Stimulated activated CD8-positive, alpha-beta memory T cell treated with anti-CD3 and anti-CD28 coated beads, Interleukin-4, amount 100 ng/mL, for 48 hours (primary cell): ENCODE data around the gene SCYL1.

Experiments used
- DNase-seq: peaks from one replicate; pipeline ENCODE4 v3.0.0-alpha.2; 2020

SCYL1 gene

GRCh38 chr11:65537620-65538231 lies 12.8 kb downstream of the SCYL1 start:
- DNase-seq = no peak

GRCh38 chr11:65538232-65538914 lies 13.5 kb downstream of the SCYL1 start:
- no peak for DNase-seq

GRCh38 chr11:65538915-65539743 lies 14.2 kb downstream of the SCYL1 start:
- no peak for DNase-seq

- no peak for DNase-seq
Observed at GRCh38 chr11:65539744-65540289, 14.9 kb downstream of the SCYL1 start.

- peak; percentile 93 for DNase-seq
Observed at GRCh38 chr11:65540290-65541092, 15.6 kb downstream of the SCYL1 start.

GRCh38 chr11:65541093-65541982 lies 16.5 kb downstream of the SCYL1 start:
- no peak for DNase-seq

GRCh38 chr11:65542738-65543390 lies 18.0 kb downstream of the SCYL1 start:
- DNase-seq = no peak

GRCh38 chr11:65545853-65546216 lies 21.0 kb downstream of the SCYL1 start:
- DNase-seq = no peak

GRCh38 chr11:65546217-65546958 lies 21.5 kb downstream of the SCYL1 start:
- peak; percentile 100 for DNase-seq

GRCh38 chr11:65547446-65548125 lies 22.7 kb downstream of the SCYL1 start:
- DNase-seq = no peak

GRCh38 chr11:65548395-65548794 lies 23.5 kb downstream of the SCYL1 start:
- DNase-seq = no peak

GRCh38 chr11:65549096-65549495 lies 24.2 kb downstream of the SCYL1 start:
- DNase-seq = no peak

GRCh38 chr11:65551572-65552387 lies 26.9 kb downstream of the SCYL1 start:
- peak; percentile 77 for DNase-seq

GRCh38 chr11:65552388-65552951 lies 27.6 kb downstream of the SCYL1 start:
- DNase-seq = no peak

GRCh38 chr11:65553301-65554001 lies 28.6 kb downstream of the SCYL1 start:
- DNase-seq = peak; percentile 76

- DNase-seq = no peak
Observed at GRCh38 chr11:65554057-65554818, 29.4 kb downstream of the SCYL1 start.

GRCh38 chr11:65554842-65555430 lies 30.1 kb downstream of the SCYL1 start:
- DNase-seq = no peak
